ENCODE results near the gene CDC42BPB.

CDC42BPB gene

DNA sequence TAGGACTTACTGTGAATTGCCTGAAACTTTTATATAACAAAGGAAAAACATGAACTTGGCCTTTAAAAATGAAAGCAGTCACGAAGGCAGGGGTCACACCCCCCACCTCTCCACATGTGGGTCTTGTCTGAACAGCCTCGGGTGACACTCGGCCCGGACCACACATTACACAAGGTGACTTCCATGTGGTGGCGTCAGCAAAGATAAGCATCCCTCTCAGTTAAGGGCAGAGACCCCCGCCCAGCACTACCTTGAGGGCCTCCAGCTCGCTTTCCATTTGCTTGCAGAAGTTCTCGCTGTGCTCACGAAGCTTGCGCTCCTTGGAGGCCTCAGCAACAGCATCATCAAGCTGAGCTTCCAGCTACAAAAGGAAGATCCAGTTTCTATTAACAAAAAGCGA, 87.4 kb downstream of the CDC42BPB start:
- peaks cover 0 to 76% (median 37%) of the 10 kb centered on the region in 11 experiments; a peak in 16 of 22 replicates for H3K36me3 ChIP-seq
- no peak for TF ChIP-seq Cebpa-rat (IDR thresholded peaks at IDR 0.05)
- no peaks in the 10 kb centered on the region for H3K9me3 ChIP-seq (replicated peaks in 1 of 11)
- H4K20me1 ChIP-seq = peaks cover 0 to 14% (median 0%) of the 10 kb centered on the region in 11 experiments; a peak in 4 of 22 replicates
- H3K4me1 ChIP-seq = peaks cover 1 to 36% (median 21%) of the 10 kb centered on the region in 10 experiments; a peak in 18 of 20 replicates
- H3K4me3 ChIP-seq = no peak overlapping the region
- H3K4me2 ChIP-seq = peak overlapping the region in 5 of 11 experiments; percentile 12 to 45 (median 35); a peak in 8 of 22 replicates
- H3K27ac ChIP-seq = no peak overlapping the region
- H3K9ac ChIP-seq = no peak overlapping the region
- H3K27me3 ChIP-seq = no peaks in the 10 kb centered on the region

DNA sequence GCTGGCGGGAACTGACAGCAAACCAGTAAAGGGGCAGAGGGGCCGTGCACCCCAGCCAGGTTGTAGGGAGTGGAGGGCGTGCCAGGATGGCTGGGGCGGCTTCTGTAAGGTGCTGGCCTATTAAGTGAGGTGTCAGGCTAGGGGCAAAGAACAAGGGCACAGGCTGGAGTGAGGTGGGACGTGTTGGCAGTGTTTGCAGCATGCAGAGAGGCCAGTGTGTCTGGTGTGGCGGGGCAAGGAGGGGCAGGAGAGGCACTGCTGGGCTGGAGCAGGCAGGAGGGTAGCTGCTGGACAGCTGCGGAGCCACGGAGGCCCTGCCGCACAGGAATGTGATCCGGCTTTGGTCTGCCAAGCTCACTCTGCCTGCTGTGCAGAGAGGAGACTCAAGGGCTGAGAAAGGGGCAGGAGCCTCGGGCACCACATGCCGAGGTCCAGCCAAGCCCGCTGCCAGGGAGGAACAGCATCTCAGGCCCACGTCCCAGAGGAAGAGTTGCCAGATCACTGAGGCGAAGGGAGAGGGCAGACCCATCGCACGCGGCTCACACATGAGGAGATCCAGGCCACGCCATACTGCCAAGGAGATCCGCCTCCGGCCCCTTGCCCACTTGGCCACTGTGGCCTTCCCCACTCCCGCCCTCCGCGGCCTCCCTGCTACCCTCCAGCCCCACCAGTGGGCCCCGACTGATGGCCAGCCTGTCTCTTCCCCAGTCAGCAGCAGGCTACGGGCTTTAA, 88.1 kb downstream of the CDC42BPB start:
- H4K20me1 ChIP-seq = peaks cover 0 to 13% (median 0%) of the 10 kb centered on the region in 11 experiments; a peak in 3 of 22 replicates
- H3K4me3 ChIP-seq = no peak overlapping the region
- peaks cover 0 to 29% (median 16%) of the 10 kb centered on the region in 10 experiments; a peak in 18 of 20 replicates for H3K4me1 ChIP-seq
- H3K27me3 ChIP-seq = no peaks in the 10 kb centered on the region
- peaks cover under 1 to 83% (median 37%) of the 10 kb centered on the region in 11 experiments; a peak in 17 of 22 replicates for H3K36me3 ChIP-seq
- H3K9ac ChIP-seq = no peak overlapping the region
- no peaks in the 10 kb centered on the region for H3K9me3 ChIP-seq (replicated peaks in 1 of 11)
- H3K27ac ChIP-seq = no peak overlapping the region
- H3K4me2 ChIP-seq = peak overlapping the region in 3 of 11 experiments; percentile 35 to 45 (median 44); a peak in 3 of 22 replicates
- TF ChIP-seq Cebpa-rat (IDR thresholded peaks at IDR 0.05) = no peak

DNA sequence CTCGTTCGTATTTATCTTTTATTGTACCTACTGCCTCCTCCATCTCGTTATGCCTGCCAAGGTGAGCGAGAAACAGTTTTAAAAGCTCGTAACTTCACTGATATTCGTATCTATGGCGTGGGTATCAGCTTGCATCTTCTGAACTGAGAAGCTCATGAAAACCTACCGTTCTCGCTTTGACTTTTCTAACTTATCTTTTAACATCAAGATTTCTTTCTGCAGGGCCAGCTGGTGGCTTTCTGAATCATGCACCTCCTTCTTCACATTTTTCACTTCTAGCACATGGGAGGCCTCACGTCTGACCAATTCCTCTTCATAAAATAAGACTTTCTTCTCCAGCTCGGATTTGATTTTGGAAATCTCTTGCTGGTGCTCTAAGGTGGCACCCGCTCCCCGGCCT, 89.0 kb downstream of the CDC42BPB start:
- no peak for TF ChIP-seq Cebpa-rat (IDR thresholded peaks at IDR 0.05)
- H3K9me3 ChIP-seq (replicated peaks in 1 of 11) = no peaks in the 10 kb centered on the region
- H3K4me2 ChIP-seq = no peak overlapping the region
- H3K4me3 ChIP-seq = no peak overlapping the region
- H3K27ac ChIP-seq = no peak overlapping the region
- peaks cover 0 to 4% (median 0%) of the 10 kb centered on the region in 11 experiments; a peak in 2 of 22 replicates for H4K20me1 ChIP-seq
- no peaks in the 10 kb centered on the region for H3K27me3 ChIP-seq
- H3K4me1 ChIP-seq = peaks cover 0 to 20% (median 7%) of the 10 kb centered on the region in 10 experiments; a peak in 10 of 20 replicates
- peaks cover 6 to 87% (median 39%) of the 10 kb centered on the region in 11 experiments; a peak in 17 of 22 replicates for H3K36me3 ChIP-seq
- H3K9ac ChIP-seq = no peak overlapping the region

DNA sequence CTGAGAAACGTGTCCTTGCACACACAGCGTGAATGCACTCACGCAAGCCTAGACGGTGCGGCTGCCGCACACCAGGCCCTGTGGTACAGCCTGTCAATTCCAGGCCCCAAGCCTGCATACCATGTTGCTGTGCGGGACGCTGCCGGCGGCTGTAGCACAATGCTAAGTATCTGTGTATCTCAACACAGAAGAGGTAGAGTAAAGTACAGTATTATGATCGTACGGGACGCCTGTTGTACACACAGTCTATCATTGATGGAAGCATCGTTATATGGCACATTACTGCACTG, 89.9 kb downstream of the CDC42BPB start:
- H3K4me2 ChIP-seq = no peak overlapping the region
- no peak overlapping the region for H3K4me3 ChIP-seq
- H3K9ac ChIP-seq = no peak overlapping the region
- TF ChIP-seq Cebpa-rat (IDR thresholded peaks at IDR 0.05) = no peak
- peaks cover 0 to 4% (median 0%) of the 10 kb centered on the region in 11 experiments; a peak in 2 of 22 replicates for H4K20me1 ChIP-seq
- H3K27me3 ChIP-seq = no peaks in the 10 kb centered on the region
- H3K4me1 ChIP-seq = peaks cover 0 to 17% (median 7%) of the 10 kb centered on the region in 10 experiments; a peak in 10 of 20 replicates
- peaks cover 8 to 93% (median 43%) of the 10 kb centered on the region in 11 experiments; a peak in 18 of 22 replicates for H3K36me3 ChIP-seq
- H3K9me3 ChIP-seq (replicated peaks in 1 of 11) = no peaks in the 10 kb centered on the region
- no peak overlapping the region for H3K27ac ChIP-seq

DNA sequence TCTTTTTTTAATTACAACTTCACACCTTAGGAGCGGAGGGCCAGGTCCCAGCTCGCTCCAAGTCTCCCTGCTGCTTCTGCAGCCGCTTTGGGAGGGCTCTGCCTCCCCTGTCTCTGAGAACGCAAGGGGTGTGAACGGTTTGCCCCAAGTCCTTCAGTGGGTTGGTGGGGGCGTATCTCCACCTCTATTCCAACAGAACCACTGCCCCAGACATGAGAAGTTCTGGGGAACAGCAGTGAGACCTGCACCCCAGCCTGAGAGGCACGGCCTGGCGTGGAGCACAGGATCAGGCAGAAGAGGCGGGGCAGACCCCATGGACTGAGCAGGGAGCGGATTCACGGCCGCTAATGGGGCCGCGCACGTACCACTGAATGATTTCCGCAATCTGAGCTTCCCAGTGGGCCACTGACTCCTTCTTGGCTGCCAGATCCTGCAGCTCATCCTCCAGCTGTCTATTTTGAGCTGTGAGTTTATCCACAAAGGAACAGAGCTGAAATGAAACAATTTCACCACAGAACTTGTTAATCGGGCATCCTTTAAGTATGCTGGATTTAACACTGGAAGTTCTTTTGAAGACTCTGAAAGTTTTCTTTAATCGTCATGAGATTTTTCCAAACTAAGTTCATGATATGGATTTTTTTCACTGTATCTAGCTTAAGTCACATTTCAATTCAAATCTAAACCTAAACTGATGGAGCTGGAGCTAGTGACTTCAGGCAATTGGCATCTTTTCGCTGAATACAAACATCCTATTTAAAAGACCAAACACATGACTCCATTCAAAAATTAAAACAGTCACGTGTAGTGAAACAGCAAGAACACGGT, 90.5 kb downstream of the CDC42BPB start:
- H3K27me3 ChIP-seq = no peaks in the 10 kb centered on the region
- no peak overlapping the region for H3K4me3 ChIP-seq
- H3K9ac ChIP-seq = no peak overlapping the region
- no peak overlapping the region for H3K4me2 ChIP-seq
- TF ChIP-seq Cebpa-rat (IDR thresholded peaks at IDR 0.05) = no peak
- H3K9me3 ChIP-seq (replicated peaks in 1 of 11) = no peaks in the 10 kb centered on the region
- H3K27ac ChIP-seq = no peak overlapping the region
- H3K36me3 ChIP-seq = peaks cover 14 to 96% (median 43%) of the 10 kb centered on the region in 11 experiments; a peak in 18 of 22 replicates
- H4K20me1 ChIP-seq = peaks cover 0 to 3% (median 0%) of the 10 kb centered on the region in 11 experiments; a peak in 2 of 22 replicates
- peaks cover 0 to 17% (median 7%) of the 10 kb centered on the region in 10 experiments; a peak in 10 of 20 replicates for H3K4me1 ChIP-seq

DNA sequence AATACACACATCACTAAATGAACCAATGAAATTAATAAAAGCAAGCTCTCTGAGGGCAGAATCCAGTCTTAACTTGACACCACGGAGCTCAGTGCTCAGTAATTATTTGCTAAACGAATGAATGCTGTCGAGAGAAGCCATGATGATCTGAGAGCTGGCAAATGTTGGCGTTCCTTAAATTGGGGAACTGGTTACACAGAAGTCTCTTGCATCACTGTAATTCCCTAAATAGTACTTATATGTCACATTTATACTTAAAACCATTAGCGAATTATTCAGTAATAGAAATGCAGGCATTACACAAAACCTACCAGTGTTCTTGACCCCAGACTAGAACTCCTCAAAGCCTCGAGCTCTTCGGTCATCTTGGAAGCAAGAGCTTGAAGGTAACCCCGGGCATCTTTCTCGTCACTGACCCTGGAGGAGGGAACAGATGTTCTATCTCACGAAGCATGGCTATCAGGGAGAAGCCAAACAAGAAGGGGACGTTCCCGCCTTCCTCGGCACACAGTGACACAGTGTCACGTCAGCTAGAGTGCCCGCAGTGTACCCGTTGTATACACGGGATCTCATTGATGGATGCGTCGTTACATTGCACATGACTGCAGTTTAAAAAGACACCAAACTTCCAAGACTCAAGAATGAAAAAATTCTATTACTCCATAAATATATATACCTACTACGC, 91.2 kb downstream of the CDC42BPB start:
- Histone ChIP-seq H3K9ac (no peak overlapping the region), H3K36me3 (peaks cover 14 to 96% (median 36%) of the 10 kb centered on the region in 11 experiments; a peak in 18 of 22 replicates), H3K4me2 (no peak overlapping the region), H4K20me1 (no peaks in the 10 kb centered on the region; a peak in 1 of 22 replicates), H3K4me3 (no peak overlapping the region), H3K27ac (no peak overlapping the region), H3K27me3 (no peaks in the 10 kb centered on the region), H3K4me1 (peaks cover 0 to 17% (median 7%) of the 10 kb centered on the region in 10 experiments; a peak in 10 of 20 replicates), H3K9me3 (replicated peaks in 1 of 11) (no peaks in the 10 kb centered on the region)
- TF ChIP-seq Cebpa-rat (IDR thresholded peaks at IDR 0.05) = no peak

DNA sequence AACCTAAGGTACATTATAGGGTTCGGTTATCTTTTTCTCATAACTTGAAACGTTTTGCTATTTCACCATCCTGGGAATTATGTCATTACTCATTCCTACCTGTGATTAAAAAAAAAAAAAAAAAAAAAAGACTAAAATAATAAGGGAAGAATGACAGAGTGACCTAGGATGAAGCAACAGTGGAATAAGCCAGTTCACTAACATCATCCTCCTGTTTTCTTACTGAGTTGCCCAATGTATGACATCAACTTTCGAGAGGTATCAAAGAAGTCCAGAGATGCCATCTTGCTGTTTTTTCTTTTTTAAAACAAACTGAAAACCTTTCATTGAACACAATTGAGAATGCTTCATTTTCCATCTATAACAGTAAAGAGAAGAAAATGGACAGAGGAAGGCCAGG, 92.1 kb downstream of the CDC42BPB start:
- no peak overlapping the region for H3K27ac ChIP-seq
- no peaks in the 10 kb centered on the region; a peak in 1 of 22 replicates for H4K20me1 ChIP-seq
- peaks cover 0 to 12% (median 6%) of the 10 kb centered on the region in 10 experiments; a peak in 10 of 20 replicates for H3K4me1 ChIP-seq
- H3K4me3 ChIP-seq = no peak overlapping the region
- no peak overlapping the region for H3K4me2 ChIP-seq
- TF ChIP-seq Cebpa-rat (IDR thresholded peaks at IDR 0.05) = no peak
- peaks cover 14 to 97% (median 36%) of the 10 kb centered on the region in 11 experiments; a peak in 18 of 22 replicates for H3K36me3 ChIP-seq
- no peaks in the 10 kb centered on the region for H3K27me3 ChIP-seq
- no peaks in the 10 kb centered on the region for H3K9me3 ChIP-seq (replicated peaks in 1 of 11)
- no peak overlapping the region for H3K9ac ChIP-seq

DNA sequence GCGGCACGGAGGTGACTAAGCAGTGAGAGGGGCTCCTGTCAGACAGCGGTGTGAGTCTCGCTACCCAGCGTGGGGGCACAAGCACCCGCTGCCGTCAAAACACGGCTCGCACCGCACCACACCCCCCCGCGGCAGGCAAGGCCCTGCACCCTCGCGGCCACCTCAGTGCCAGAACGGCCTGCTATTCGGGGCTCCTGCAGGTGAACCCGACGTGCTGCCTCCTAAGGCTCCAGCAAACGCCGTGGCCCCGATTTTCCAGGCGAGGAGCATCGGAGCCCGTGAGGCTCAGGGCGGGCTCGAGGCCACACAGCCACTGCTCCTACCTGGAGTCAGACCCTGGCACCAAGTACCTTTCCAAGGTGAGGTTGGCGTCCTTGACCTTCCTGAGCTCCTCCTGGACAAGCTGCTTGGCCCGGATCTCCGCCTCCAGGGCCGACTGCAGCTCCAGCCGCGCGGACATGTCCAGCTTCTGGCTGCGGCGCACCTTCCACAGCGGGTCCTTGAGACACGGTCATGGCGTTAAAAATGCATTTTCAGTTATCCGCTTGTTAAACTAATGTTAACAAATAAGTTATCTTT, 93.1 kb downstream of the CDC42BPB start:
- Histone ChIP-seq H3K36me3 (peaks cover 14 to 97% (median 29%) of the 10 kb centered on the region in 11 experiments; a peak in 18 of 22 replicates), H3K4me2 (no peak overlapping the region), H3K27me3 (no peaks in the 10 kb centered on the region), H4K20me1 (no peaks in the 10 kb centered on the region; a peak in 1 of 22 replicates), H3K9me3 (replicated peaks in 1 of 11) (no peaks in the 10 kb centered on the region), H3K27ac (no peak overlapping the region), H3K9ac (no peak overlapping the region), H3K4me1 (peaks cover 0 to 10% (median 2%) of the 10 kb centered on the region in 10 experiments; a peak in 7 of 20 replicates), H3K4me3 (no peak overlapping the region)
- no peak for TF ChIP-seq Cebpa-rat (IDR thresholded peaks at IDR 0.05)
